GM19025 (cell line): ENCODE measurements around the gene PPDPF.
"Not testable (repeated sequence)": the region's sequence is repeated elsewhere in the genome, so short reads cannot be mapped to it uniquely, and the experiment has no call there.

ENCODE experiments used
- ATAC-seq: cut with Tn5 transposase; IDR thresholded peaks from one replicate; pipeline ENCODE4 v1.9.1; 2021; ENCODE audit warnings: mild to moderate bottlenecking, low read depth, moderate library complexity; ENCODE audit not compliant: unreplicated experiment

Gene PPDPF

DNA sequence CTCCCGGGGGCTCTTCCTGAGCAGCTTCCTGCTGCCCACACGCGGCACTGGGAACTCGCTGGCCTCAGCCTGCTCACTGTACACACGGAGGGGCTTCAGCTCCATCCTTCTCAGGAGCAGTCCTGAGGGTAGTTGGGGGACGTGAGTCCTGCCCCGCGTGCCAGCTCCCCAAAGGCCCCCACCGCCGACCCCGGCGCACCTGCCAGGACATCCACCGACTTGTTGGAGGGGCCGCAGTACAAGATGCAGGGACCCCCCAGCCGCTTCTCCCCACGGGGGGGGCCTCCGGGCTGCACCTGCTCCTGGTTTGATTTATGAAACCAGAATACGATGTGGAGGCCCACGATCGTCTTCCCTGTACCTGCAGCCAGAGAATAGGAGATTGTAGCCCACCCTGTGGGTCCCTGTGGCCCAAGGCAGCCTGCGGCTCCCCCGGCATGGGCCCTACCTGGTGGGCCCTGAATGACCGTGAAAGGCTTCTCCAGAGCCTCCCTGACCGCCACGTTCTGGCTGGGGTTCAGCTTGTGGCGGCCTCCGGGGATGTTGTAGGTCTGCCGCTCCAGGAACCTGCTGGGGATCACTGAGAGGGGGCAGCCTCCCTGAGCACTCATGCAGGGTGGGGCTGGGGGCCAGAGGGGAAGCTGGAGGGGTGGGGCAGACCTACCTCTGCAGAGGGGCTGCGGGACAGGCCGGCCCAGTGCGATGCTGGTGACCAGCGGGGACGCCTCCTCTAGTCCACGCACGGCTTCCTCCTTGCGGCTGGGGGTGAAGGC lies 41.2 kb downstream of the PPDPF start:
- no peak for ATAC-seq

DNA sequence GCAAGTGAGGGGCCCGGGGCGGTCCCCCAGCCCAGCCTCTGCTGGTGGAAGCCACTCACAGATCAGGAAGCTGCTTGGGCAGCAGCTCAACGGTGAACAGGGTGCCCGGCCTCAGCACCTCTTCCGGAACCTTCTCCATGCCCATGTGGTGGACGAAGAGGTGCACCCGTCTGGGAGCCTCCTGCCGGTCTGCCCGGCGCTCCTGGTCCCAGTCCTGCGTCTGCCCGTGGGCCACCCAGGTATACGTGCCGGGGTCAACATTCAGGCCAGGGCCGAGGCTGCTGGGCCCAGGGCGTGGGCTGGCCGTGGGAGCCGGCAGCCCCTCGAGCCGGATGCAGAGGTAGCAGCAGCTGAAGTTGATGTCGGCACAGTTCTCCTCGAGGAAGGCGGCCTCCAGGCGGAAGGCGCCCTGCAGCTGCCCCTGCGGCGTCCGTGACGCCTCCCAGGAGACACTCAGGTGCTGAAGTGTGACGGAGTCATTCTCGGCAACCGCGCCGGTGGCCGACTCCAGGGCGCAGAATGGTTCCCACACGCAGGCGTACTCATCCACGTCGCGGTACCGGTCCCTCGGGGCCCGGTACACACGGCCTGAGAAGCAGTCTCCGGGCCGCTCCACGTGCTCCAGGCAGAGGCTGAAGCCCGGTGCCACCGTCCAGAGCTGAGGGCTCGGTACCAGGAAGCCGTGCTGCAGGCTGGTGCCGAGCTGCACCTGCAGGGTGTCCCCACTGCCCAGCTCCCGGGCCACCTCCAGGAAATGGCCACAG lies 42.1 kb downstream of the PPDPF start:
- no peak for ATAC-seq

DNA sequence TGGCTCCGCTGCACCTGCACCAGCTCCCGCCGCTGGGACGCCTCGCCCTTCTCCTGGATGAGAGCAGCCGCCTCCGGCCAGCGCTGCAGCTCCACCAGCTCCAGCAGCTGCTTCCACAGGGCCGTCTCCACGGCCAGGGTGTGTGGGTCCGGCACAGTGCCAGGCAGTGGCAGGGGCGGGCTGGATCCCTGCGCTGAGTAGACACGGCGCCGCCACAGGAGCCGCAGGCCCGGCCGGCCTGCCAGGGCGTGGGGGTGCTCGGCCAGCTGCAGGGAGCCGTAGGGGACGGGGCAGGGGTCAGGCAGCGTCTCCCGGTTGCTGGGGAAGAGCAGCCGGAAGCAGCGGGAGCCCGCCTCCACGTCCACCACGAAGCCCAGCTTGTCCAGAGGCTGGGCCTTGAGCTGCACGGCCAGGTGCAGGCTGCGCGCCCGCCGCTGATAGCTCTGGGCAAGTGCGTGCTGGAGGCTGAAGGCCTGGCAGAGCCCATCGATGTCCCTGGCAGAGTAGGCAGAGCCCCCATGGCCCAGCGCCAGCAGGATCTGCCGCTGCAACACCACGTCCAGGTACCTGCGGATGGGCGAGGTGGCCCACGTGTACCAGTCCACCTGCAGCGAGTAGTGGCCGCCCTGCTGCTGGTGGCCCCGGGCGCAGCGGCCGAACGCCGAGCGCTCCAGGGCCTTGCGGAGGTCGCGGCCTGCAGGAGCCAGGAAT lies 42.8 kb downstream of the PPDPF start:
- ATAC-seq, result no peak

DNA sequence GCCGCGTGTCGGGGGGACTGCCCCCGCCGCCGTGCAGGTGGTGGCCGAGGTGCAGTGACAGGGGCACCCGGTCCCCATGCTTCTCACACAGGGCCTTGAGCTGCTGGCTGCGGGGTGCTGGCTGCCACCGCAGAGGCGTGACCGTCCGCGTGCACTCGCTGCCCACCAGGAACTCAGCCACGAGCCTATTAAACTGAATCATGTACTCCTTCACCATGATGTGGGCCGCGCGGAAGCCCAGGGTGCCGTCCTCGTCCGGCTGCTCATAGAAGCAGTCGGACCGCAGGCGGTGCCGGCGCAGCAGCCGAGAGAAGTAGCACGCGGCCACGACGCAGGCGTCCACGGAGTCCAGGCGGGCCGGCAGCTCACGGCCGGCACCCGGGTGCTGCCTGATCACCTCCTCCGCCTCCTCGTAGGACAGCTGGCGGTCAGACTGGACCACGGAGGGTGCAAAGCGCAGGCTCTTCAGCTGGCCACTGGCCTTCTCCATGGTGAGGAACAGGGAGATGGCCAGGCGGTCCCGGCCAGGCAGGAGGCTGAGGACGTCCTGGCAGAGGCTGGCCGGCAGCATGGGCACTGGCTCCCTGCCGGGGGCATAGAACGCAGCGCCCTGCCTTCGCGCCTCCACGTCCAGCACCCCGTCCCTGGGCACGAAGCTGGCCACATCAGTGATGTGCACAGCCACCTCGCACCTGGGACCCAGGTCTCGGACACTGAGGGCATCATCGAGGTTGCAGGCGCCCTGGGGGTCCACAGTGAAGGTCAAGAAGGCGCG lies 43.7 kb downstream of the PPDPF start:
- ATAC-seq, result no peak

DNA sequence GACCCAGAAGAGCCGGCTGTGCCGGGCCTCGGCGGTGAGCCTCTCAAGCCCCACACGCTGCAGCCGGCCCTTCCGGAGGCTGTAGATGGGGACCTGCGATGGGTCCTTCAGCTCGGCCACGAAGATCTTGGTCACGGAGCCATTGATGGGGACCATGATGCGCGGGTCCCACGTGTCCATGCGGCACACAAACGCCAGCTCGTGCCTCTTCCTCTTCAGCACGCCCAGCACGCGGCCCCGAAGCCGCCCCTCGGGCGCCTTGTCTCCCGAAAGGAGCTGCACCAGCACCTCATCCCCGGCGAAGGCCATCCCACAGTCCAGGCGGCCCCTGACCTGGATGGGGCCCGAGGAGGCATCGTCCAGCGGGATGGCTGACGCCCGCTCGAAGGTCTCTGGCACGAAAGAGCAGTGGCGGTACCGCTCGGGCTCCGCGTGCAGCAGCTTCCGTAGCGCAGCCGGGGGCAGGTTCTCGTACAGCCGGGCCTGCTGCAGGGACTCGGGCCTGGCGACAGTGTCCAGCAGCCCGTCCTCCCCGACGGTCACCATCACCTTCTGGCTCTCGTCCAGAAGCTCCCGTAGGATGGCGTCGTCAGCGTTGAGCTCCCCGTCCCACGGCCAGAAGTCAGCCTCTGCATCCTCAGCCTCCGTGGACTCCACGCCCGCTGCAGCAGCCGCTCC lies 44.6 kb downstream of the PPDPF start:
- ATAC-seq, result no peak

DNA sequence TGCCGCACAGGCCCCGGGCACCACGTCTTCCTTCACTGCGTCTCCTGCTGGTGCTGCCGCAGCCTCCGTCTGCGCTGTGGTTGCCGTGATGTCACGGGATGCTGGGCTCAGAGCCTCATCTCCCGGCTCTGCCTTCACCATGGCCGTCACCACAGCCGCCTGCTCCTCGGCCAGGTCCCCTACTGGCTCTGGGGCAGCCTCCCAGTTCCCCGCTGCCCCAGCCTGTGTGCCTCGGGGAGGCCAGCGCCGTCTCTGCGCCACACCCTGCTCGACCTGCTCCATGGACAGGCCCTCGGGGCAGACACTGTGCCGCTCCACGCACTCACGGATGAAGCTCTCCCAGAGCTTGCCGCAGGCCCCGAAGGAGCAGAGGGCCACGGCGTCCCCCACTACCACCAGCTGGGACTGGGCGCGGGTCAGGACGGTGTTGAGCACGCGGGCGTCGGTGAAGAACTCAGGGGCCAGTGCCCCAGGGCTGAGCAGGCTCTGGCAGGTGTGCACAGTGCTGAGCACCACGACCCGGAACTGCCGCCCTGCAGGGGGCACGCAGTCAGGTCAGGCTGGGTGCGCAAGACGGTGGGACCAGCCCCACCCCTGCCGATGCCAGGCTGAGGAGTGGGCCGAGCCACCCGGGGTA lies 45.3 kb downstream of the PPDPF start:
- no peak for ATAC-seq

DNA sequence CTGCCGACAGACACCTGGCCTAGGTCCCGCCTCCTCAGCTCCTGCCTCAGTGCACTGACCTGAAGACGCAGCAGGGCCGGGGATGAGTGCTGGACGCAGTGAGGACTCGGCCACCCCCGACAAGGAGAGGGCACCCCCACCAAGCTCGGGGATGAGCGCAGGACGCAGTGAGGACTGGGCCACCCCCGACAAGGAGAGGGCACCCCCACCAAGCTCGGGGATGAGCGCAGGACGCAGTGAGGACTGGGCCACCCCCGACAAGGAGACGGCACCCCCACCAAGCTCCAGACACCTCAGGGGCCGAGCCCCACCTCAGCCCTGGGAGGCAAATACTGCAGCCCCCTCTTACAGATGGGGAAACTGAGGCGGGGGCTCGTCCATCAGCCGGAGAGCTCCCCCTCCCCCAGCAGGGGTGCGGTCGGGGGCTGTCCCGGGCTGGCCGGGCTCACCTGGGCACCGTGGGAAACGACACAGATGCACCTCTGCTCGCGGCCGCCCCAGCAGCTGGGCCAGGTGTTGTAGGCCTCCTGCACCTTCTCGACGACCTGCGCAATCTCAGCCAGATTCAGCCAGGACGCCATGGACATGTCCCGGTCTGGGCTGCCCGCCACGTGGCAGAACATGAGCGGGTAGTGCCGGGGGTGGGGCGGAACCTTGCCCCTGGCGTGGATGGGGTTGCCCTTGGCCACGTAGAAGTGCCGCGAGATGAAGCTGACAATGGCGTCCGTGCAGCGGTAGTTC lies 46.0 kb downstream of the PPDPF start:
- no peak for ATAC-seq

DNA sequence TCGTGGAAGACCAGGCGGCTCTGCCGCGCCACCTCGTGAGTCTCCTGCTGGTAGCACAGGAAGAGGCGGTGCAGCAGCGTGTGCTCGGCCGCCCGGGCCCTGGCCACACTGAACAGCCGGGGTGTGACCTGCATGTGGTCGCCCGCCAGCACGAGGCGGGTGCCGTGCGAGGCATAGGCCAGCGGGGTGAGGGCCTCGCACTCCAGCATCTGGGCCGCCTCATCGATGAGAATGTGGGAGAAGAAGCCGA lies 46.5 kb downstream of the PPDPF start:
- no peak for ATAC-seq

DNA sequence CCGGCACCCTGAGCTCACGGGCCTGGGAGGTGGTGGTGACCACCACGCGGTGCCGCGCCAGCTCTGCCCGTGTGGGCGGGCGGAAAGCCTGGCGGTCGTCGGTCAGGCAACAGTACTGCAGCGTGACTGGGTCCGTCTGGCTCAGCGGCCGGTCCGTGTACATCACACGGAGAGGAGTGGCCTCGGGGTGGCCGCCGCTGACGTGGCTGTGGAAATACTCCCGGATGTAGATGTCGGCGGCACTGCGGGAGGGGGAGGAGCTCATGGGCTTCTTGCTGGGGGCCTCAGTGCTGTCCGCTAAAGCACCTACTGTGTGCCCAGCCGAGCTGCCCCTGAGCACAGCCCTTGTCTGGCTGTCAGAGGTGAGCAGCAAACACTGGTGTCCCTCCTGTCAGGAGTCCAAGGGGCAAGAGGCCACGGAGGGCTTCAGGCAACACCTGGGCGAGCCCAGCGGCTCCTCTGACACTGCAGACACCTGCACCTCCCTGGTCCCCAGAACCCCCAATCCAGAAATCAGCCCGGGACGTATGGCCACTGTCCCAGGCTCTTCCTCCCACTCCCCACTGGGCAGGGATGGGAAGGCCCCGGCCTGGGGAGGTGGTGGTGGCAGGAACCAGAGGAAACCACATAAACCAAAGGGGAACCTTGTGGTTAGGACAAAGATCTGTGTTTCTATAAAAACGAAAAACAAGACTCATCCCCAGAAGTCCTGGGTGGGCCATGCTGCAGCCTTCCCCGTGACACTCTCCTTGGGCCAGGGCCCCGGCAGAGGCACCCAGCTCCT lies 47.0 kb downstream of the PPDPF start:
- peak; percentile 56 for ATAC-seq

DNA sequence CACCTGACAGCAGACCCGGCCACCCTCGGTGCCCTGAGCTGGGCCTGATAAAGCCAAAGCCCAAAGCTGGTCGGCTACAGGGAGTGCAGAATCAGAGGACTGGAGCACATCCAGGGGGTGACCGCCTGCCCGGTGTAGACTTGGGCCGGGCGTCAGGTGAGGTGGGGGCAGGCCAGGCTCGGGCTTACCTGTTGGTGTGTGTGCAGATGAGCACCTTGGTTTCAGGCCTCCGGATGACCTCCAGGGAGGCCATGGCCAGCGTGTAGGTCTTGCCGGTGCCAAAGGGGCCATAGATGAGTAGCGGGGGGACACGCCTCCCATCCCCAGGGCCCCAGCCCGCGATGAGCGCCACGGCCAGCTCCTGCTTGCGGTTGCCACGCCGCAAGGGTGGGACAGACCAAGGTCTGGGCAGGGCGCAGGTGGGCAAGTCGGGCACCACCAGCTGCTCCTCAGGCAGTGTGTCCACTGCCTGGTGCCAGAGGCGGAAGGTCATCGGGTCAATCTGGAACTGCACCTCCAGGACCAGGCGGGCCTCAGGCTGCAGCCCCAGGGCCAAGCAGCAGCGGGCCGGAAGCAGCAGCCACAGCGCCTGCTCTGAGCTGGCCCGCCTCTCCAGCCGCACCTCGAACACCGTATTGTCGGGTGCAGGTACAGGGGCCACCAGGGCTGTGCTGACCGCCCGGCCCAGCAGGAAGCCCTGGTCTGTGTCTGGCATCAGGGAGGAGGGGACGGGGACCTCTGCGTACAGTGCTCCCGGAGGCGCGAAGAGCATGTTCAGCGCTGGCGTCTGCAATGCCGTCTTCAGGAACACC lies 47.8 kb downstream of the PPDPF start:
- no peak for ATAC-seq

DNA sequence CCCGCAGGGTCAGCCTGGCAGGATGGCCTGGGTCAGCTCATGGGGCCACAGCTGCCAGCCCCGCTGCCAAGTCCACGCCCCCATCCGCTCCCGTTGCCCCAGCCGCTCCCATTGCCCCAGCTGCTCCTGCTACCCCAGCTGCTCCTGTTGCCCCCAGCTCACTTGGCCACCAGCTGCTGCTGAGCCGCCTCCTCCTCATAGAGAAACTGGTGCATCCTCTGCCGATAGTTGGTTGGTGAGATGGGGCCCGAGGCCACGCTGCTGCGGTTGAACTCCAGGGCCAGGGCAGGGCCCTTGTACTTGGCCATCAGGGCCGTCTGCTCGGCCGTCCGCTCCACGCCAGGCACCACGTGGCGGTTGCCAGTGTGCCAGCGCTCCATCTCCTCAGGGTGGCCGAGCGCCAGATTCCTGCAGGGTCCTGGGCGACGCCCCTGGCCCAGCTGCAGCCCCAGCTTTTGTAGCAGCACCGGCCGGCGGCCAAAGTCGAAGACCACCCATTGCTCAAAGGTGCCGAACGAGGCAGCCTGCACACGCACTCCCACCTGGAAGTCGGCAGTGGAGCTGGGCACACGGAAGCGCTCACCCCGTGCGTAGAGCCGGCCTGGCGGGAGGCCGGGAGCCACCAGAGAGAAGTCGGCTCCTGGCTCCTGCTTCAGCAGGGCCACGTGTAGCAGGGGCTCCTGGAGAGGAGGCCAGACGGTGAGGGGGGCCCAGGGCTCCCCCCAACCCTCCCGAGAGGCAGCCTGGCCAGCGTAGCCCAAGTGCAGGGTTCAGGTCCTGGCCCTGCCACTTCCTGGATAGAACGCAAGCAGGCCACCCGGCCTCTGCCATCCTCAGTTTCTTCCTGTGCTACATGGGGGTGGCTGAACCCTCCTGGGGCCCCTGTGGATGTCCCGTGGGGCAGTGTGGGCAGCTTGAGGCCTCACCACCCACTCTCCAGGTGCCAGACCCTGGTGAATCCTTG lies 48.7 kb downstream of the PPDPF start:
- no peak for ATAC-seq

DNA sequence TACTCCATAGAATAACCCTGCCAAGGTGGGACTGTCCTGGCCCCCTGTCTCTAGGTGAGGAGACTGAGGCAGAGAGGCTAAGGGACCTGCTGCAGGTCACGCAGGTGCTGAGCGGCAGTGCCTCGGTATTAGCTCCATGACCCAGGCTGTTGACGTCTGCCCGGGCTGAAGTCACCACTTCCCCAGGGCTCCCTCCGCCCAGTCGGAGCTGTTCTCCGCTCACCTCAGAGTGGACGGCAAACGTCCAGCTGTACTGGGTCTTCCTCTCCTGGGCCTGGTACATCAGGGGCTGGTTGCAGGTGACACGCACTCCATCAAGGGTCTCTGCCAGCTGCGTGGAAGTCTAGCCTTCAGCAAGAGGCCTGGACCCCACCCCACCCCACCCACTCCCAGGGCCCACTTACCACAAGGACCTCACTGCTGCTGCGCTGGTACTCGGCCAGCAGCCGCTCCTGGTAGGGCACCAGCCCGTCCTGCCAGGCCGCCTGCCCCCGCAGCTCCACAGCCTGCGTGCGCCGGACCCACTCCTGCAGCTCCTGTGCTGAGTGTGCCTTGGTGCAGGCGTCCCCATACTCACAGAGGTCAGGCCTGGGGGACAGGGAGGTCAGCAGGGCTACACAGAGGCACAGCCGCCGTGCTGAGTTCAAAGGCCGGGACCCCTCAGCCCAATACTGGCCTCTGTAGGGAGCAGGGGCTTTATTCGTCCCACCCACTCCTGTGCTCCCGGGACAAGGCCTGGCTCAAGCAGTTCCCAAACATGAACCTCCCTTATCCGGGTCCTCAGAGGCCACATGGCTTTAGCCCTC lies 49.9 kb downstream of the PPDPF start:
- ATAC-seq, result no peak

DNA sequence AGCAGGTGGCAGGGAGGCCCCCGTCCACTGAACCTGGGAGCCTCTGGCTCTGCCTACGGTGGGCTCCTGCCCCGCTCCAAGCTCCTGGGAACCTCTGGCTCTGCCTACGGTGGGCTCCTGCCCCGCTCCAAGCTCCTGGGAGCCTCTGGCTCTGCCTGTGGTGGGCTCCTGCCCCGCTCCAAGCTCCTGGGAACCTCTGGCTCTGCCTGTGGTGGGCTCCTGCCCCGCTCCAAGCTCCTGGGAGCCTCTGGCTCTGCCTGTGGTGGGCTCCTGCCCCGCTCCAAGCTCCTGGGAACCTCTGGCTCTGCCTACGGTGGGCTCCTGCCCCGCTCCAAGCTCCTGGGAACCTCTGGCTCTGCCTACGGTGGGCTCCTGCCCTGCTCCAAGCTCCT lies 50.5 kb downstream of the PPDPF start:
- ATAC-seq, result not testable (repeated sequence)
